ENCODE measurements around the gene PSME3.

GRCh38 chr17:42787266-42787665, 45.9 kb upstream of the PSME3 start:
- TF ChIP-seq CTCF (conservative IDR thresholded peaks at IDR 0.05; ENCODE audit: low read depth, low read length): no peak
- TF ChIP-seq EZH2 (IDR thresholded peaks at IDR 0.05; ENCODE audit: borderline replicate concordance, low read depth, low read length, poor library complexity, severe bottlenecking): no peak

Measured in A673 (cell line).